Karpas-422 (cell line): Measurements from ENCODE around the gene RPP25. TPM values are rescaled to one million over a fixed set of nuclear protein-coding genes. Genes with fewer than 3 reads are reported as not detected.
A peak's percentile ranks its signal among the peaks of the same experiment; 100 is the strongest.

ENCODE experiments used
- DNase-seq: peaks from one replicate; pipeline ENCODE4 v3.0.0-alpha.2; 2015
- H2AFZ ChIP-seq: fragments of 200-600 bp; sonication (generic); 2 replicates; pipeline ENCODE4 v1.6.1; 2014; ENCODE audit warnings: antibody characterized with exemption, low read length, mixed read lengths
- H3K27ac ChIP-seq: fragments of 200-600 bp; sonication (generic); 2 replicates; pipeline ENCODE4 v1.5.1; 2014; ENCODE audit warnings: mild to moderate bottlenecking, low read length, moderate library complexity
- H3K27me3 ChIP-seq: fragments of 200-600 bp; sonication (generic); 2 replicates; pipeline ENCODE4 v1.6.1; 2014; ENCODE audit warnings: low read length, mixed read lengths
- H3K36me3 ChIP-seq: fragments of 200-600 bp; sonication (generic); 2 replicates; pipeline ENCODE4 v1.6.1; 2014; ENCODE audit warnings: low read length, mixed read lengths; ENCODE audit not compliant: insufficient read depth
- H3K4me1 ChIP-seq: fragments of 200-600 bp; sonication (generic); 2 replicates; pipeline ENCODE4 v1.6.1; 2014; ENCODE audit warnings: mild to moderate bottlenecking, low read length, mixed read lengths
- H3K4me2 ChIP-seq: fragments of 200-600 bp; sonication (generic); 2 replicates; pipeline ENCODE4 v1.6.1; 2014; ENCODE audit warnings: low read length, low read depth, mild to moderate bottlenecking; ENCODE audit not compliant: poor library complexity, severe bottlenecking
- H3K4me3 ChIP-seq: fragments of 200-600 bp; sonication (generic); 2 replicates; pipeline ENCODE4 v1.5.1; 2014; ENCODE audit warnings: mild to moderate bottlenecking, antibody characterized with exemption, low read length, mixed read lengths
- H3K79me2 ChIP-seq: fragments of 200-600 bp; sonication (generic); 2 replicates; pipeline ENCODE4 v1.6.1; 2014; ENCODE audit warnings: mild to moderate bottlenecking, low read length, mixed read lengths
- H3K9ac ChIP-seq: fragments of 200-600 bp; sonication (generic); 2 replicates; pipeline ENCODE4 v1.6.0; 2014; ENCODE audit warnings: low read length
- H3K9me2 ChIP-seq: fragments of 200-600 bp; sonication (generic), shearing (Covaris generic); replicated peaks from 2 replicates; pipeline ENCODE4 v1.6.0; 2014; ENCODE audit warnings: mild to moderate bottlenecking, low read length, moderate library complexity; ENCODE audit not compliant: insufficient read depth
- H3K9me3 ChIP-seq: fragments of 300-700, 200-600 bp; sonication (generic); 2 replicates; pipeline ENCODE4 v1.6.1; 2014; ENCODE audit warnings: low read length, mixed read lengths
- H4K20me1 ChIP-seq: fragments of 200-600 bp; sonication (generic); 2 replicates; pipeline ENCODE4 v1.6.1; 2014; ENCODE audit warnings: mild to moderate bottlenecking, antibody characterized with exemption, low read length, low read depth; ENCODE audit not compliant: insufficient read depth
- total RNA-seq: library from RNA; depleted of rRNA; stranded (reverse); fragments of >200 nt; shearing (Covaris generic); gene quantifications from 2 replicates; pipeline ENCODE4 v1.2.3, GENCODE V29; 2014; ENCODE audit warnings: low replicate concordance; rRNA removed

The RPP25 gene
- 4.1 and 8.1 TPM in 2 replicates for total RNA-seq

GRCh38 chr15:74956648-74957475 is at the start of gene RPP25:
TSS of gene RPP25 (minus strand) at chr15:74956772. CDS start at chr15:74956583, 189 bp downstream.
- Histone ChIP-seq H2AFZ (peak within 1 kb of the TSS; percentile 86), H3K36me3 (no peaks in the 10 kb centered on the region), H3K4me1 (peaks cover 58% of the 10 kb centered on the region), H3K79me2 (no peaks in the 10 kb centered on the region), H3K9me2 (no peaks in the 10 kb centered on the region), H3K9me3 (no peaks in the 10 kb centered on the region), H3K9ac (peak within 1 kb of the TSS; percentile 68), H3K27me3 (no peaks in the 10 kb centered on the region), H3K4me3 (peak within 1 kb of the TSS; percentile 68), H3K27ac (no peak within 1 kb of the TSS), H3K4me2 (peak within 1 kb of the TSS; percentile 99), H4K20me1 (peaks cover 23% of the 10 kb centered on the region)
- DNase-seq: peak; percentile 91

GRCh38 chr15:75002398-75002797 is 45.8 kb upstream of the RPP25 start:
- Histone ChIP-seq H3K27ac (no peak overlapping the region; the same call in 1 of the 2 replicates), H2AFZ (no peak overlapping the region), H3K27me3 (no peaks in the 10 kb centered on the region), H3K79me2 (peaks cover 7% of the 10 kb centered on the region), H3K9me2 (no peaks in the 10 kb centered on the region), H3K9me3 (no peaks in the 10 kb centered on the region), H3K4me2 (no peak overlapping the region), H3K4me1 (peaks cover 9% of the 10 kb centered on the region), H3K9ac (no peak overlapping the region), H3K4me3 (no peak overlapping the region), H4K20me1 (peaks cover 3% of the 10 kb centered on the region; the same call in 1 of the 2 replicates), H3K36me3 (no peaks in the 10 kb centered on the region)
- DNase-seq: no peak

- Histone ChIP-seq H3K9ac (no peak overlapping the region), H3K27me3 (no peaks in the 10 kb centered on the region)
- DNase-seq: no peak
Measured at GRCh38 chr15:75001310-75001709, 44.7 kb upstream of the RPP25 start.

DNA sequence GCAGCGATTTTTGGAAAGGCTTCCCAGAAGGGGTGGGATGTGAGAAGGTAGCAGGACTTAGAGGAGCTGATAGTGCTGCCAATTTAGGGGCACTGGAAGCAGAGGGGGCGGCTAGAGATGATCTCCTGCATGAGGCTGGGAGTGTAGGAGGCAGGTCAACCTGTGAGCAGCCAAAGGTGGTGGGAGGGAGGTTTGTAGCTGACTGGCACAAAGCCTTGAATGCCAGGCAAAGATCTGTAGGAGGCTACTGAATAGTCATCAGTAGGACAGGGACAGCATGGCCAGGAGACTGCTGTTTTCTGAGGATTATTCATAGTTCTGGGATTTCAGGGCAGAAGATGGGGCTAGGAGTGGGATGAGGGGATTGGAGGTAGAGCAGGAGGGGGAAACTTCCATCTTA is 41.0 kb upstream of the RPP25 start:
- H2AFZ ChIP-seq: no peak overlapping the region
- H3K9ac ChIP-seq: no peak overlapping the region
- peaks cover 8% of the 10 kb centered on the region; the same call in 1 of the 2 replicates for H4K20me1 ChIP-seq
- H3K36me3 ChIP-seq: no peaks in the 10 kb centered on the region
- H3K9me3 ChIP-seq: no peaks in the 10 kb centered on the region
- H3K27me3 ChIP-seq: no peaks in the 10 kb centered on the region
- H3K9me2 ChIP-seq: no peaks in the 10 kb centered on the region
- no peak for DNase-seq
- no peak overlapping the region for H3K4me3 ChIP-seq
- H3K4me1 ChIP-seq: peaks cover 26% of the 10 kb centered on the region
- H3K4me2 ChIP-seq: no peak overlapping the region
- peaks cover 20% of the 10 kb centered on the region for H3K79me2 ChIP-seq
- H3K27ac ChIP-seq: peak overlapping the region; percentile 75; the same call in 1 of the 2 replicates

More at GRCh38 chr15:75001310-75001709, 44.7 kb upstream of the RPP25 start:
- no peak overlapping the region for H3K4me3 ChIP-seq
- H3K4me1 ChIP-seq: peaks cover 12% of the 10 kb centered on the region
- peaks cover 8% of the 10 kb centered on the region; the same call in 1 of the 2 replicates for H4K20me1 ChIP-seq
- H3K9me2 ChIP-seq: no peaks in the 10 kb centered on the region
- peaks cover 16% of the 10 kb centered on the region for H3K79me2 ChIP-seq
- H3K36me3 ChIP-seq: no peaks in the 10 kb centered on the region
- H3K4me2 ChIP-seq: no peak overlapping the region
- H2AFZ ChIP-seq: no peak overlapping the region
- no peak overlapping the region for H3K27ac ChIP-seq
- no peaks in the 10 kb centered on the region for H3K9me3 ChIP-seq

- Histone ChIP-seq H4K20me1 (peaks cover 8% of the 10 kb centered on the region; the same call in 1 of the 2 replicates), H3K4me2 (peak overlapping the region; percentile 82), H3K9ac (peak overlapping the region; percentile 94; the same call in 1 of the 2 replicates), H2AFZ (no peak overlapping the region), H3K9me2 (no peaks in the 10 kb centered on the region), H3K9me3 (no peaks in the 10 kb centered on the region), H3K36me3 (no peaks in the 10 kb centered on the region), H3K79me2 (peaks cover 20% of the 10 kb centered on the region), H3K4me3 (peak overlapping the region; percentile 87; the same call in 1 of the 2 replicates), H3K4me1 (peaks cover 26% of the 10 kb centered on the region), H3K27ac (peak overlapping the region; percentile 75), H3K27me3 (no peaks in the 10 kb centered on the region)
- no peak for DNase-seq
Measured at GRCh38 chr15:74997141-74997540, 40.6 kb upstream of the RPP25 start.

- H3K4me2 ChIP-seq: peak overlapping the region; percentile 82
- no peaks in the 10 kb centered on the region for H3K36me3 ChIP-seq
- no peaks in the 10 kb centered on the region for H3K9me3 ChIP-seq
- peak; percentile 65 for DNase-seq
- H3K79me2 ChIP-seq: peaks cover 20% of the 10 kb centered on the region
- H3K27ac ChIP-seq: peak overlapping the region; percentile 75
- H3K4me1 ChIP-seq: peaks cover 30% of the 10 kb centered on the region
- no peaks in the 10 kb centered on the region for H3K9me2 ChIP-seq
- no peaks in the 10 kb centered on the region for H3K27me3 ChIP-seq
- peak overlapping the region; percentile 54; the same call in 1 of the 2 replicates for H2AFZ ChIP-seq
- H3K9ac ChIP-seq: peak overlapping the region; percentile 94
- peaks cover 8% of the 10 kb centered on the region; the same call in 1 of the 2 replicates for H4K20me1 ChIP-seq
- H3K4me3 ChIP-seq: peak overlapping the region; percentile 87
Measured at GRCh38 chr15:74995779-74996765, 39.5 kb upstream of the RPP25 start.

DNA sequence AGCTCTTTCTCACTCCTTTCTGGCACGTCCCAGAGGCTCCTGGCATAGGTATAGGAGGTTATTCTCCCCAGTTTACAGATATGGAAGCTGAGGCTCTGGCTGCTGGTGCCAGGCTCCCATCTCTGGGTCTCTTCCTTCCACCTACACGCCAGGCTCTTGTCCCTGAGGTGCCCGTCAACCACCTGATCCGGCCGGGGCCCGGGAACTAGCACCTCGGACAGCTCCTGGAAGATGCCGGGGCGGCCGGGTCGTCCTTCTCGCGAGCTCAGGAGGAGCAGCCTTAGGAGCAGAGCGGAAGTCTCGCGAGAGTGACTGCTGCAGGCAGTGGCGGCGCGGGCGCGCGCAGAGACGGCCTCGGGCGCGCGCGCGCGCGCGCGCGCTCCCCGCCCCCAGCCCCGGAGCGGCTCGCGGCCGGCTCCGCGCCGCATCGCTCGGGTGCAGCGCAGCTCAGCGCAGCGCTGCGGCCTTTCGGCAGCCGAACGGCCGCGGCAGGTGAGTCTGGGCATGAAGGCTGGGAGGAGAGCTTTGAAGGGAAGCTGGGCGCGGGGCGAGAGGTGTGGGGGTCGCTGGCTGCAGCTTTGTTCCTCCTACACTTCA is 38.7 kb upstream of the RPP25 start, which contains the start of gene SCAMP5:
Gene SCAMP5 (plus strand): TSS at position 382 of the 597 bp plus-strand sequence. CDS start 16,277 bp downstream, outside the sequence.
- no peaks in the 10 kb centered on the region for H3K9me2 ChIP-seq
- peak within 1 kb of the TSS; percentile 54; the same call in 1 of the 2 replicates for H2AFZ ChIP-seq
- no peaks in the 10 kb centered on the region for H3K36me3 ChIP-seq
- H3K4me2 ChIP-seq: peak within 1 kb of the TSS; percentile 82
- peak within 1 kb of the TSS; percentile 94 for H3K9ac ChIP-seq
- H3K27ac ChIP-seq: peak within 1 kb of the TSS; percentile 75
- peak within 1 kb of the TSS; percentile 87 for H3K4me3 ChIP-seq
- H3K9me3 ChIP-seq: no peaks in the 10 kb centered on the region
- H3K4me1 ChIP-seq: peaks cover 38% of the 10 kb centered on the region
- peaks cover 8% of the 10 kb centered on the region; the same call in 1 of the 2 replicates for H4K20me1 ChIP-seq
- peaks cover 20% of the 10 kb centered on the region for H3K79me2 ChIP-seq
- H3K27me3 ChIP-seq: no peaks in the 10 kb centered on the region
- peak; percentile 98 for DNase-seq
